GM23338 (cell line): ENCODE measurements around the gene TCEANC. TPM values are rescaled to one million over a fixed set of nuclear protein-coding genes. Genes with fewer than 3 reads are reported as not detected.

Experiments used
- ATAC-seq: fragments of 200-7000 bp; cut with Tn5 transposase; 3 replicates; pipeline ENCODE4 v1.9.1; 2020
- DNase-seq: peaks from one replicate; pipeline ENCODE4 v3.0.0-alpha.2; 2015; ENCODE audit warnings: low spot score
- H2AFZ ChIP-seq: fragments of 200-600 bp; sonication (generic); 2 replicates; pipeline ENCODE4 v1.8.0; 2016; ENCODE audit warnings: antibody characterized with exemption, mild to moderate bottlenecking, moderate library complexity
- H3F3A ChIP-seq: fragments of 200-600 bp; sonication (generic); replicated peaks from 2 replicates; pipeline ENCODE4 v1.8.0; 2017; ENCODE audit warnings: antibody characterized with exemption, mixed run types, low read depth
- H3K27ac ChIP-seq: fragments of 200-600 bp; sonication (generic); 2 replicates; pipeline ENCODE4 v1.6.1; 2016; ENCODE audit warnings: low read depth
- H3K27me3 ChIP-seq: fragments of 200-600 bp; sonication (generic); 2 replicates; pipeline ENCODE4 v1.8.0; 2016; ENCODE audit warnings: mild to moderate bottlenecking, mixed run types, moderate library complexity; ENCODE audit not compliant: insufficient read depth
- H3K36me3 ChIP-seq: fragments of 200-600 bp; sonication (generic); 2 replicates; pipeline ENCODE4 v1.8.0; 2016; ENCODE audit warnings: mild to moderate bottlenecking; ENCODE audit not compliant: insufficient read depth
- H3K4me1 ChIP-seq: fragments of 200-600 bp; sonication (generic); 2 replicates; pipeline ENCODE4 v1.8.0; 2016; ENCODE audit warnings: mild to moderate bottlenecking, moderate library complexity; ENCODE audit not compliant: insufficient read depth
- H3K4me2 ChIP-seq: fragments of 200-600 bp; sonication (generic); 2 replicates; pipeline ENCODE4 v1.7.1; 2017; ENCODE audit warnings: mixed run types
- H3K4me3 ChIP-seq: fragments of 200-600 bp; sonication (generic); 2 replicates; pipeline ENCODE4 v1.6.1; 2016; ENCODE audit warnings: mixed run types
- H3K79me2 ChIP-seq: fragments of 200-600 bp; sonication (generic); replicated peaks from 2 replicates; pipeline ENCODE4 v1.8.0; 2017; ENCODE audit warnings: mild to moderate bottlenecking; ENCODE audit not compliant: insufficient read depth
- H3K9me2 ChIP-seq: fragments of 200-600 bp; sonication (generic); 2 replicates; pipeline ENCODE4 v1.8.0; 2017; ENCODE audit not compliant: insufficient read depth
- H4K20me1 ChIP-seq: fragments of 200-600 bp; sonication (generic); replicated peaks from 2 replicates; pipeline ENCODE4 v1.8.0; 2017; ENCODE audit warnings: mild to moderate bottlenecking; ENCODE audit not compliant: insufficient read depth
- H3K27ac Mint-ChIP-seq: 2 replicates; pipeline ENCODE4 v1.8.0; 2020; ENCODE audit warnings: inconsistent platforms, mild to moderate bottlenecking, moderate library complexity, mixed read lengths
- H3K27me3 Mint-ChIP-seq: 3 replicates; pipeline ENCODE4 v1.8.0; 2022; ENCODE audit warnings: low read depth, mild to moderate bottlenecking, moderate library complexity, mixed read lengths, inconsistent platforms; ENCODE audit not compliant: insufficient read depth, poor library complexity
- H3K36me3 Mint-ChIP-seq: 3 replicates; pipeline ENCODE4 v1.8.0; 2021; ENCODE audit warnings: low read depth, mild to moderate bottlenecking, inconsistent platforms, moderate library complexity, mixed read lengths
- H3K4me1 Mint-ChIP-seq: 3 replicates; pipeline ENCODE4 v1.8.0; 2020; ENCODE audit warnings: mild to moderate bottlenecking, inconsistent platforms, mixed read lengths
- H3K4me3 Mint-ChIP-seq: 3 replicates; pipeline ENCODE4 v1.8.0; 2021; ENCODE audit warnings: moderate library complexity, mild to moderate bottlenecking, inconsistent platforms, mixed read lengths
- H3K9me3 Mint-ChIP-seq: 3 replicates; pipeline ENCODE4 v1.8.0; 2020; ENCODE audit warnings: moderate library complexity, mild to moderate bottlenecking, inconsistent platforms, mixed read lengths
- CREB1 ChIP-seq: fragments of 250-450 bp; sonication (Bioruptor Pico); IDR thresholded peaks from 2 replicates; pipeline ENCODE4 v1.5.0; 2020; ENCODE audit warnings: low read depth, mild to moderate bottlenecking, moderate library complexity
- EZH2phosphoT487 ChIP-seq: fragments of 200-600 bp; sonication (generic); IDR thresholded peaks from one replicate; pipeline ENCODE4 v1.8.1; 2018; ENCODE audit warnings: antibody characterized with exemption; ENCODE audit not compliant: unreplicated experiment
- JUNB ChIP-seq: IDR thresholded peaks from one replicate; pipeline ENCODE4 v1.6.1; 2016; ENCODE audit warnings: antibody characterized with exemption; ENCODE audit not compliant: unreplicated experiment
- POLR2AphosphoS5 ChIP-seq: IDR thresholded peaks from 2 replicates; pipeline ENCODE4 v1.6.1; 2016; ENCODE audit warnings: antibody characterized with exemption, low read depth
- STAT1 ChIP-seq: IDR thresholded peaks from one replicate; pipeline ENCODE4 v1.6.1; 2016; ENCODE audit warnings: antibody characterized with exemption; ENCODE audit not compliant: unreplicated experiment
- ZNF114 ChIP-seq: fragments of 250-450 bp; sonication (Bioruptor Pico); IDR thresholded peaks from 2 replicates; pipeline ENCODE4 v1.5.0; 2020; ENCODE audit warnings: mild to moderate bottlenecking, moderate library complexity
- ZNF331 ChIP-seq: fragments of 250-450 bp; sonication (Bioruptor Pico); IDR thresholded peaks from 2 replicates; pipeline ENCODE4 v1.5.0; 2020; ENCODE audit warnings: low read depth, mild to moderate bottlenecking, moderate library complexity
- ZNF462 ChIP-seq: fragments of 250-450 bp; sonication (Bioruptor Pico); IDR thresholded peaks from 2 replicates; pipeline ENCODE4 v1.5.0; 2020; ENCODE audit warnings: mild to moderate bottlenecking, moderate library complexity
- polyA plus RNA-seq: library from polyadenylated mRNA; unstranded; fragments of >200 nt; fragmentation: Nextera tagmentation; extraction: Ambion mirVana; gene quantifications from 2 replicates; pipeline ENCODE4 v1.2.1, GENCODE V29; 2016
- total RNA-seq: library from RNA; depleted of rRNA; stranded (reverse); fragments of >200 nt; shearing (Covaris generic); gene quantifications from 2 replicates; pipeline ENCODE4 v1.2.3, GENCODE V29; 2014

The TCEANC gene
- total and polyA plus RNA-seq, 2 experiments from 2014 or later = 1.2 to 2.5 TPM

GRCh38 chrX:13607996-13608365 is 45.0 kb upstream of the TCEANC start (continued):
- no peak for TF ChIP-seq ZNF462
- no peak for TF ChIP-seq JUNB
- no peak for TF ChIP-seq CREB1 (CRISPR knock-in tag)
- TF ChIP-seq EZH2phosphoT487 = no peak
- no peak for TF ChIP-seq STAT1
- no peak for TF ChIP-seq POLR2AphosphoS5
- TF ChIP-seq ZNF331 (CRISPR knock-in tag) = no peak

- H3K27me3 Mint-ChIP-seq = no peaks in the 10 kb centered on the region
- Histone ChIP-seq H2AFZ (no peak overlapping the region), H3F3A (no peaks in the 10 kb centered on the region), H4K20me1 (no peaks in the 10 kb centered on the region), H3K4me1 (peaks cover 5% of the 10 kb centered on the region; the same call in 1 of the 2 replicates), H3K9me2 (no peaks in the 10 kb centered on the region), H3K36me3 (no peaks in the 10 kb centered on the region), H3K27ac (no peak overlapping the region), H3K4me2 (no peak overlapping the region), H3K27me3 (no peaks in the 10 kb centered on the region), H3K79me2 (no peaks in the 10 kb centered on the region), H3K4me3 (no peak overlapping the region)
- H3K4me1 Mint-ChIP-seq = no peaks in the 10 kb centered on the region
- H3K4me3 Mint-ChIP-seq = no peak overlapping the region
- 0 out of 3 replicates have a peak, but pooled peaks cover 3% of the 10 kb centered on the region for H3K36me3 Mint-ChIP-seq
- TF ChIP-seq ZNF331 (CRISPR knock-in tag) = no peak
- no peak for TF ChIP-seq CREB1 (CRISPR knock-in tag)
- no peak for TF ChIP-seq EZH2phosphoT487
- no peak for TF ChIP-seq ZNF462
- no peak for TF ChIP-seq STAT1
- no peak for TF ChIP-seq ZNF114 (CRISPR knock-in tag)
- no peak overlapping the region for H3K27ac Mint-ChIP-seq
- DNase-seq (no peak), ATAC-seq (no peak)
- H3K9me3 Mint-ChIP-seq = peaks cover 2% of the 10 kb centered on the region; the same call in 2 of the 3 replicates
These were observed 38.8 kb upstream of the TCEANC start for GRCh38 chrX:13614154-13614553.
